Parathyroid adenoma (tissue), 2 donors: ENCODE data around the gene EME2.

Source experiments
- H2AFZ ChIP-seq: fragments of 300-600 bp; sonication (generic); one replicate; pipeline ENCODE4 v1.7.0; 2017; ENCODE audit warnings: antibody characterized with exemption, mild to moderate bottlenecking
- H3K27ac ChIP-seq: fragments of 300-600 bp; sonication (generic); one replicate; pipeline ENCODE4 v1.7.0; 2017
- H3K27me3 ChIP-seq: fragments of 300-600 bp; sonication (generic); one replicate; pipeline ENCODE4 v1.7.0; 2017; ENCODE audit warnings: low read length; ENCODE audit not compliant: control insufficient read depth, insufficient read depth
- H3K36me3 ChIP-seq: fragments of 300-600 bp; sonication (generic); one replicate; pipeline ENCODE4 v1.7.0; 2017; ENCODE audit warnings: low read length; ENCODE audit not compliant: control insufficient read depth, insufficient read depth
- H3K4me1 ChIP-seq: fragments of 300-600 bp; sonication (generic); one replicate; pipeline ENCODE4 v1.7.0; 2017; ENCODE audit warnings: control low read depth
- H3K4me2 ChIP-seq: fragments of 300-600 bp; sonication (generic); one replicate; pipeline ENCODE4 v1.7.0; 2017; ENCODE audit warnings: low read length
- H3K4me3 ChIP-seq: fragments of 300-600 bp; sonication (generic); one replicate; pipeline ENCODE4 v1.7.0; 2017; ENCODE audit warnings: low read depth, low read length
- H3K79me2 ChIP-seq: fragments of 300-600 bp; sonication (generic); one replicate; pipeline ENCODE4 v1.7.0; 2017; ENCODE audit warnings: control low read depth
- H3K9ac ChIP-seq: fragments of 300-600 bp; sonication (generic); one replicate; pipeline ENCODE4 v1.7.0; 2017; ENCODE audit warnings: mild to moderate bottlenecking
- H3K9me3 ChIP-seq: fragments of 300-600 bp; sonication (generic); one replicate; pipeline ENCODE4 v1.7.0; 2017; ENCODE audit warnings: low read length; ENCODE audit not compliant: control insufficient read depth
- CTCF ChIP-seq: fragments of 300-600 bp; sonication (generic); IDR thresholded peaks from one replicate; pipeline ENCODE4 v1.7.0; 2017; ENCODE audit warnings: antibody characterized with exemption, mild to moderate bottlenecking
- donor health status: primary hyperparathyroidism.

The EME2 gene

DNA sequence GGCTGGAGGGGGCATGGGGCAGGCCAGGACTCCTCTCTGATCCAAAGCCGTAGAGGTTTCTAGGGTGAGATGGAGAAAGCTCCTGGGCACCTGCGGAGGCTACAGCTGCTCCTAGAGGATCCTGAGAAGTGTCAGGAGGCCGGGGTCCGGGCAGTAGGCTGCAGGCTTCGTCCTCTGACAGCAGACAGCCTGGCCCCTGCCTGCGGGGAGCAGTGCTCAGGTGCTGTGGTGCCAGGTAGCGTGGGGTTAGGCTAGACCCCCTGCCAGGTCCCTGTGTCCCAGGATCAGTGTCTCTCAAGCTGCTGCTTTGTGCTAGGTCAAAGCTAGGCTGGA lies 1.8 kb downstream of the EME2 start:
- peaks cover 5% of the 10 kb centered on the region for H3K79me2 ChIP-seq
- no peak overlapping the region for H3K9ac ChIP-seq
- H2AFZ ChIP-seq = no peak overlapping the region
- H3K4me3 ChIP-seq = peak overlapping the region; percentile 83
- H3K4me1 ChIP-seq = peaks cover 2% of the 10 kb centered on the region
- H3K4me2 ChIP-seq = peak overlapping the region; percentile 65
- no peaks in the 10 kb centered on the region for H3K36me3 ChIP-seq
- H3K9me3 ChIP-seq = no peaks in the 10 kb centered on the region
- H3K27ac ChIP-seq = no peak overlapping the region
- no peaks in the 10 kb centered on the region for H3K27me3 ChIP-seq
- TF ChIP-seq CTCF = no peak

- no peaks in the 10 kb centered on the region for H3K9me3 ChIP-seq
- no peak for TF ChIP-seq CTCF
- H3K4me1 ChIP-seq = peaks cover 1% of the 10 kb centered on the region
- H3K4me2 ChIP-seq = no peak overlapping the region
- no peak overlapping the region for H2AFZ ChIP-seq
- H3K27me3 ChIP-seq = no peaks in the 10 kb centered on the region
- H3K79me2 ChIP-seq = peaks cover 5% of the 10 kb centered on the region
- H3K9ac ChIP-seq = no peak overlapping the region
- H3K27ac ChIP-seq = no peak overlapping the region
- no peak overlapping the region for H3K4me3 ChIP-seq
- no peaks in the 10 kb centered on the region for H3K36me3 ChIP-seq
Measured at GRCh38 chr16:1775006-1775845, 2.6 kb downstream of the EME2 start.

DNA sequence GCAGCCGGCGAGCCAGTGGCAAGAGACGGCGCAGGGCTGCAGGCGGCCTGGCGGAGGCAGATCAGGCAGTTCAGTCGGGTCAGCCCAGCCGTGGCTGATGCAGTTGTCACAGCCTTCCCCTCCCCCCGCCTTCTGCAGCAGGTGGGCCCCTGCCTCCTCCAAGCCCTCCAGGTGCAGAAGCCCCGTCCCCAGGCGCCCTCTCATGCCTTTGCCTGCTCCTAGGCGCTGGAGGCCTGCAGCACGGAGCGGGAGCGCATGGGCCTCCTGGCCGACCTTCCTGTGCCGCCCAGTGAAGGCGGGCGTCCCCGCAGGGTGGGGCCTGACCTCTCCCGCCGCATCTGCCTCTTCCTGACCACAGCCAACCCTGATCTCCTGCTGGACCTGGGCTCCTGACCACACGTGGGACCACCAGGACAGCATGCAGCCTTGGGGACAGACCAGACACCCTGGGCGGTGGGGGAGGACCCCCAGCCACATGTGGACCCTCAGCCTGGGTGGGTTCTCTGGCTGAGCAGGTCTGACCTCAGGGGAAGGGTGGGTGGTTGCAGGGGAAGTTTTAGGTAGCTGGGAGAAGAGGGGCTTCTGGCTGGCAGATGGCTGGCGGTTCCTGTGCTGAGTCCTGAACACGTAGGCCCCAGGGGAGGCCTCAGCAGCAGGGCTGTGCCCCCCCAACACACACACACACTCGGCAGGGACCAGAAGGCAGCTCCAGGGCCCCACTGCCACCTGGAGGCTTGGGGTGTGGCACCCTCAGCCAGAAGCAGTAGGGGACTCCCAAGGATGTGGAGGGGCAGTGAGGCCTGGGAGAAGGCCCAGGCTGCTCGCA lies 3.4 kb downstream of the EME2 start:
- Histone ChIP-seq H3K9me3 (no peaks in the 10 kb centered on the region), H3K4me1 (peaks cover 1% of the 10 kb centered on the region), H3K27me3 (no peaks in the 10 kb centered on the region), H3K4me3 (no peak overlapping the region), H3K4me2 (no peak overlapping the region), H3K36me3 (no peaks in the 10 kb centered on the region), H3K9ac (no peak overlapping the region), H2AFZ (no peak overlapping the region), H3K27ac (no peak overlapping the region), H3K79me2 (peaks cover 5% of the 10 kb centered on the region)
- TF ChIP-seq CTCF = no peak

DNA sequence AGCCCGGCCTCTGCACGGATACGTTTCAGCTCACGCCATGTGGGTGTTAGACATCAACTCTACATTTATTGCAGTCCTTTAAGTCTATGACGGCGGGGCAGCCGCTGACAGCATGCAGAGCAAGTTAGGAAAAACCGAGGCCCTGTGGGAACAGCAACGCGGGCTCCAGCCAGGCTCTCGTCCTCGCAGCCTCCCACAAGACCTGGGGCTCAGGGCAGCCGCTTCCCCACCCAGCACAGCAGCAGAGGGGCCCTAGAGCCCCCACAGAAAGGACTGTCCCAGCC lies 4.0 kb downstream of the EME2 start:
- no peak overlapping the region for H3K27ac ChIP-seq
- H3K27me3 ChIP-seq = no peaks in the 10 kb centered on the region
- no peak overlapping the region for H3K9ac ChIP-seq
- H3K4me2 ChIP-seq = no peak overlapping the region
- H3K4me3 ChIP-seq = no peak overlapping the region
- no peaks in the 10 kb centered on the region for H3K9me3 ChIP-seq
- no peaks in the 10 kb centered on the region for H3K36me3 ChIP-seq
- H3K4me1 ChIP-seq = peaks cover 4% of the 10 kb centered on the region
- peaks cover 9% of the 10 kb centered on the region for H3K79me2 ChIP-seq
- no peak for TF ChIP-seq CTCF
- H2AFZ ChIP-seq = no peak overlapping the region
